Naive thymus-derived CD4-positive, alpha-beta T cell (primary cell): ENCODE results near the gene FAAH2. TPM values are rescaled to one million over a fixed set of nuclear protein-coding genes. Genes with fewer than 3 reads are reported as not detected.
"Not testable (repeated sequence)": the region's sequence is repeated elsewhere in the genome, so short reads cannot be mapped to it uniquely, and the experiment has no call there.

Experiments used
- ATAC-seq: fragments of 150-1000 bp; cut with Tn5 transposase; 2 replicates; pipeline ENCODE4 v1.10.0; 2021; ENCODE audit warnings: mild to moderate bottlenecking, moderate library complexity
- CTCF ChIA-PET: fragments of 350-600 bp; sonication (Branson Sonifier 250); formaldehyde crosslinking; loops from one replicate; lab custom pipeline; 2021; ENCODE audit warnings: antibody characterized with exemption; lab: Charles Lee
- POLR2A ChIA-PET: fragments of 350-600 bp; sonication (Branson Sonifier 250); formaldehyde crosslinking; loops from one replicate; lab custom pipeline; 2021; ENCODE audit warnings: antibody characterized with exemption, inconsistent platforms; lab: Charles Lee
- DNase-seq, 9 donors: peaks; one replicate each; pipeline versions ENCODE4 v3.0.0 to v3.0.0-alpha.2; 2020 to 2022; ENCODE audit warnings: mixed read lengths in 1 of 9
- H3K27ac ChIP-seq: one replicate; pipeline ENCODE4 v1.7.0; 2013; ENCODE audit warnings: mild to moderate bottlenecking, low read depth, low read length, moderate library complexity
- H3K27me3 ChIP-seq, 2 donors: one replicate each; pipeline ENCODE4 v1.7.0; 2013; ENCODE audit warnings: low read length in 2 of 2, mild to moderate bottlenecking in 2 of 2, moderate library complexity in 2 of 2; ENCODE audit not compliant: control insufficient read depth in 2 of 2, insufficient read depth in 2 of 2
- H3K36me3 ChIP-seq, 3 experiments: 1 replicate in 2 of 3; 2 replicates in 1 of 3; pipeline ENCODE4 v1.7.0; 2013; ENCODE audit warnings: low read length in 3 of 3, mild to moderate bottlenecking in 3 of 3, moderate library complexity in 1 of 3; ENCODE audit not compliant: insufficient read depth in 3 of 3, control insufficient read depth in 2 of 3
- H3K4me1 ChIP-seq, 2 donors: one replicate each; pipeline ENCODE4 v1.7.0; 2013; ENCODE audit warnings: low read length in 2 of 2, mild to moderate bottlenecking in 2 of 2, moderate library complexity in 1 of 2; ENCODE audit not compliant: control insufficient read depth in 2 of 2, insufficient read depth in 2 of 2
- H3K4me3 ChIP-seq: 2 replicates; pipeline ENCODE4 v1.7.0; 2013; ENCODE audit warnings: mild to moderate bottlenecking, low read length
- H3K9me3 ChIP-seq, 3 experiments: 1 replicate in 2 of 3; 2 replicates in 1 of 3; pipeline ENCODE4 v1.7.0; 2013; ENCODE audit warnings: low read length in 3 of 3; ENCODE audit not compliant: control insufficient read depth in 2 of 3
- H3K27ac Mint-ChIP-seq, 9 donors: one replicate each; pipeline ENCODE4 v1.8.0; 2020 to 2022; ENCODE audit warnings: mixed read lengths in 9 of 9, mild to moderate bottlenecking in 8 of 9, moderate library complexity in 5 of 9, inconsistent platforms in 2 of 9
- H3K27me3 Mint-ChIP-seq, 5 donors: one replicate each; pipeline ENCODE4 v1.8.0; 2021 to 2022; ENCODE audit warnings: mixed read lengths in 5 of 5, mild to moderate bottlenecking in 1 of 5
- H3K36me3 Mint-ChIP-seq, 5 donors: one replicate each; pipeline ENCODE4 v1.8.0; 2020 to 2022; ENCODE audit warnings: mixed read lengths in 5 of 5, mild to moderate bottlenecking in 3 of 5, inconsistent platforms in 1 of 5
- H3K4me1 Mint-ChIP-seq, 7 donors: one replicate each; pipeline ENCODE4 v1.8.0; 2020 to 2022; ENCODE audit warnings: mixed read lengths in 7 of 7, mild to moderate bottlenecking in 3 of 7, inconsistent platforms in 1 of 7
- H3K4me3 Mint-ChIP-seq, 10 donors: one replicate each; pipeline ENCODE4 v1.8.0; 2020 to 2022; ENCODE audit warnings: mild to moderate bottlenecking in 10 of 10, mixed read lengths in 10 of 10, moderate library complexity in 6 of 10, inconsistent platforms in 2 of 10
- H3K9me3 Mint-ChIP-seq, 11 donors: one replicate each; pipeline ENCODE4 v1.8.0; 2020 to 2022; ENCODE audit warnings: mixed read lengths in 11 of 11, mild to moderate bottlenecking in 4 of 11, inconsistent platforms in 1 of 11, moderate library complexity in 1 of 11
- intact Hi-C, 2 donors: fragments of 100-400 bp; cut with micrococcal nuclease; formaldehyde crosslinking; loops; one replicate each; pipeline ENCODE4 v1.15.1; 2023
- polyA plus RNA-seq, 2 donors: library from polyadenylated mRNA; unstranded; fragments of 300-500 nt; fragmentation: Illumina TruSeq; gene quantifications; one replicate each; pipeline ENCODE4 v1.2.3, GENCODE V29; 2021
- total RNA-seq, 6 experiments: library from RNA in 5 of 6; stranded (reverse) in 5 of 6; gene quantifications; 1 replicate in 5 of 6; 2 replicates in 1 of 6; pipeline ENCODE4 v1.2.3 and lab custom pipeline; 2021 to 2026

The FAAH2 gene
- total and polyA plus RNA-seq, 7 experiments from 2014 or later, result 7.5 to 16.9 (median 12.0) TPM

GRCh38 chrX:57295679-57296078 is 9.2 kb downstream of the FAAH2 start:
- CTCF ChIA-PET, H3K27me3 ChIP-seq: not testable (repeated sequence)
- peaks cover 9 to 42% (median 26%) of the 10 kb centered on the region in 5 donors for H3K36me3 Mint-ChIP-seq

GRCh38 chrX:57313583-57314215 is 27.2 kb downstream of the FAAH2 start:
- intact Hi-C loops, result no loop called here
- Mint-ChIP-seq H3K4me3 (peak overlapping the region in 9 of 10 donors; percentile 12 to 66 (median 40)), H3K9me3 (peaks cover 0 to 35% (median 10%) of the 10 kb centered on the region in 11 donors), H3K27me3 (no peaks in the 10 kb centered on the region), H3K4me1 (peaks cover 0 to 29% (median 18%) of the 10 kb centered on the region in 7 donors), H3K27ac (peak overlapping the region; percentile 52 to 92 (median 79)), H3K36me3 (peaks cover 8 to 58% (median 26%) of the 10 kb centered on the region in 5 donors)
- ATAC-seq (no peak), DNase-seq (peak in 6 of 9 donors; percentile 7 to 46 (median 36))
- no peaks in the 10 kb centered on the region for H3K4me1 ChIP-seq
- no peak overlapping the region for H3K4me3 ChIP-seq
- H3K27me3 ChIP-seq, result no peaks in the 10 kb centered on the region
- ChIA-PET POLR2A (no interaction called here), CTCF (no interaction called here)
- peak overlapping the region; percentile 27 for H3K27ac ChIP-seq
- H3K36me3 ChIP-seq, result peaks cover 0 to 10% (median 0%) of the 10 kb centered on the region in 3 experiments
- no peaks in the 10 kb centered on the region for H3K9me3 ChIP-seq

More at GRCh38 chrX:57295679-57296078, 9.2 kb downstream of the FAAH2 start:
- peak overlapping the region in 3 of 9 donors; percentile 23 to 31 (median 29) for H3K27ac Mint-ChIP-seq
- H3K36me3 ChIP-seq, H3K4me1 ChIP-seq, H3K27ac ChIP-seq, DNase-seq, ATAC-seq, H3K27me3 Mint-ChIP-seq, intact Hi-C loops, POLR2A ChIA-PET, H3K9me3 ChIP-seq, H3K4me3 ChIP-seq: not testable (repeated sequence)
- peak overlapping the region in 5 of 10 donors; percentile 1 to 64 (median 49) for H3K4me3 Mint-ChIP-seq
- H3K4me1 Mint-ChIP-seq, result peaks cover 5 to 46% (median 41%) of the 10 kb centered on the region in 7 donors
- H3K9me3 Mint-ChIP-seq, result peaks cover 0 to 15% (median 4%) of the 10 kb centered on the region in 11 donors

- ATAC-seq (no peak), DNase-seq (no peak)
- POLR2A ChIA-PET, result no interaction called here
- no peak overlapping the region for H3K27ac ChIP-seq
- CTCF ChIA-PET, result no interaction called here
- H3K4me3 Mint-ChIP-seq, result no peak overlapping the region
- intact Hi-C loops, result no loop called here
- peaks cover 0 to 27% (median 9%) of the 10 kb centered on the region in 11 donors for H3K9me3 Mint-ChIP-seq
- no peaks in the 10 kb centered on the region for H3K27me3 Mint-ChIP-seq
- H3K4me1 Mint-ChIP-seq, result peaks cover 0 to 4% (median 0%) of the 10 kb centered on the region in 7 donors
- H3K9me3 ChIP-seq, result no peaks in the 10 kb centered on the region
- peaks cover 12 to 54% (median 36%) of the 10 kb centered on the region in 5 donors for H3K36me3 Mint-ChIP-seq
- H3K27me3 ChIP-seq, result no peaks in the 10 kb centered on the region
- H3K4me3 ChIP-seq, result no peak overlapping the region
- H3K4me1 ChIP-seq, result no peaks in the 10 kb centered on the region
- H3K36me3 ChIP-seq, result peaks cover 0 to 6% (median 0%) of the 10 kb centered on the region in 3 experiments
- H3K27ac Mint-ChIP-seq, result no peak overlapping the region
Observed at GRCh38 chrX:57329008-57329407, 42.5 kb downstream of the FAAH2 start.

- Mint-ChIP-seq H3K36me3 (peaks cover 14 to 74% (median 68%) of the 10 kb centered on the region in 5 donors), H3K9me3 (peaks cover 3 to 40% (median 14%) of the 10 kb centered on the region in 11 donors)
- DNase-seq, intact Hi-C loops, H3K27me3 ChIP-seq, CTCF ChIA-PET, H3K4me3 ChIP-seq, POLR2A ChIA-PET, H3K4me3 Mint-ChIP-seq, H3K27me3 Mint-ChIP-seq, H3K9me3 ChIP-seq, ATAC-seq, H3K4me1 ChIP-seq, H3K27ac Mint-ChIP-seq, H3K4me1 Mint-ChIP-seq, H3K27ac ChIP-seq, H3K36me3 ChIP-seq: not testable (repeated sequence)
Observed at GRCh38 chrX:57335790-57336189, 49.3 kb downstream of the FAAH2 start.

GRCh38 chrX:57353472-57354132 is 67.1 kb downstream of the FAAH2 start:
- no peaks in the 10 kb centered on the region for H3K4me1 ChIP-seq
- Mint-ChIP-seq H3K4me3 (no peak overlapping the region), H3K36me3 (peaks cover 0 to 28% (median 17%) of the 10 kb centered on the region in 5 donors), H3K27me3 (no peaks in the 10 kb centered on the region), H3K4me1 (no peaks in the 10 kb centered on the region), H3K9me3 (peaks cover 0 to 17% (median 9%) of the 10 kb centered on the region in 11 donors), H3K27ac (no peak overlapping the region)
- POLR2A ChIA-PET, result no interaction called here
- H3K4me3 ChIP-seq, result no peak overlapping the region
- ATAC-seq, result no peak
- no peaks in the 10 kb centered on the region for H3K27me3 ChIP-seq
- H3K27ac ChIP-seq, result no peak overlapping the region
- intact Hi-C loops, result no loop called here
- no peaks in the 10 kb centered on the region for H3K9me3 ChIP-seq
- no peak for DNase-seq
- no peaks in the 10 kb centered on the region for H3K36me3 ChIP-seq
- CTCF ChIA-PET, result no interaction called here

- ATAC-seq (no peak), DNase-seq (no peak)
- Histone ChIP-seq H3K4me1 (no peaks in the 10 kb centered on the region), H3K4me3 (no peak overlapping the region), H3K27me3 (no peaks in the 10 kb centered on the region), H3K36me3 (peaks cover 0 to 2% (median 0%) of the 10 kb centered on the region in 3 experiments), H3K9me3 (no peaks in the 10 kb centered on the region), H3K27ac (no peak overlapping the region)
- intact Hi-C loops, result no loop called here
- no peak overlapping the region for H3K27ac Mint-ChIP-seq
- H3K4me3 Mint-ChIP-seq, result no peak overlapping the region
- peaks cover 0 to 12% (median 7%) of the 10 kb centered on the region in 7 donors for H3K4me1 Mint-ChIP-seq
- ChIA-PET CTCF (no interaction called here), POLR2A (no interaction called here)
- H3K27me3 Mint-ChIP-seq, result no peaks in the 10 kb centered on the region
- H3K36me3 Mint-ChIP-seq, result peaks cover 4 to 55% (median 34%) of the 10 kb centered on the region in 5 donors
- H3K9me3 Mint-ChIP-seq, result peaks cover 0 to 3% (median 0%) of the 10 kb centered on the region in 11 donors
Observed at GRCh38 chrX:57364145-57364544, 77.6 kb downstream of the FAAH2 start.
